H1 (cell line): ENCODE data around the gene SLC24A3. TPM values are rescaled to one million over a fixed set of nuclear protein-coding genes. Genes with fewer than 3 reads are reported as not detected.

Source experiments
- CBX5 ChIP-seq: fragments of 300-800, 300-1000 bp; sonication (generic); IDR thresholded peaks from 2 replicates; pipeline ENCODE4 v1.7.1; 2016; ENCODE audit warnings: antibody characterized with exemption, low read length, low read depth
- CHD2 ChIP-seq: IDR thresholded peaks from 2 replicates; pipeline ENCODE4 v1.6.1; 2012; ENCODE audit warnings: low read length, improper control_type of control experiment
- CREB1 ChIP-seq: IDR thresholded peaks from 2 replicates; pipeline ENCODE4 v1.6.1; 2012; ENCODE audit warnings: inconsistent platforms
- EP300 ChIP-seq, 2 experiments: IDR thresholded peaks; 1 replicate in 1 of 2; 2 replicates in 1 of 2; pipeline ENCODE4 v1.6.1; 2011 to 2012; ENCODE audit warnings: low read depth in 2 of 2, low read length in 2 of 2, mild to moderate bottlenecking in 2 of 2, borderline replicate concordance in 1 of 2, inconsistent platforms in 1 of 2, moderate library complexity in 1 of 2
- HDAC2 ChIP-seq, 2 experiments: fragments of 300-600 bp in 1 of 2; sonication (generic) in 1 of 2; IDR thresholded peaks; 2 replicates each; pipeline ENCODE4 v1.6.1; 2011 to 2012; ENCODE audit warnings: low read depth in 2 of 2, low read length in 2 of 2, mild to moderate bottlenecking in 2 of 2, moderate library complexity in 2 of 2, borderline replicate concordance in 1 of 2, inconsistent platforms in 1 of 2
- KDM5A ChIP-seq: fragments of 200-600 bp; IDR thresholded peaks from 2 replicates; pipeline ENCODE4 v1.7.1; 2012; ENCODE audit warnings: mild to moderate bottlenecking, low read length, inconsistent platforms, mixed read lengths
- POLR2A ChIP-seq, 2 experiments: IDR thresholded peaks; 1 replicate in 1 of 2; 2 replicates in 1 of 2; pipeline ENCODE4 v1.6.1; 2011; ENCODE audit warnings: low read depth in 2 of 2, low read length in 2 of 2, mild to moderate bottlenecking in 2 of 2; ENCODE audit errors: control extremely low read depth in 1 of 2
- RFX5 ChIP-seq: IDR thresholded peaks from 2 replicates; pipeline ENCODE4 v1.6.1; 2011; ENCODE audit warnings: low read depth, low read length, improper control_type of control experiment, borderline replicate concordance
- SAP30 ChIP-seq: fragments of 300-600 bp; sonication (generic); IDR thresholded peaks from 2 replicates; pipeline ENCODE4 v1.7.1; 2012; ENCODE audit warnings: low read length, moderate library complexity, mild to moderate bottlenecking, inconsistent platforms; ENCODE audit not compliant: insufficient read depth, insufficient replicate concordance
- TBP ChIP-seq: IDR thresholded peaks from 2 replicates; pipeline ENCODE4 v1.6.1; 2011; ENCODE audit warnings: low read depth, low read length, improper control_type of control experiment
- polyA plus RNA-seq, 7 experiments: library from polyadenylated mRNA; depleted of rRNA in 3 of 7; stranded (reverse) in 5 of 7; unstranded in 2 of 7; fragments of >200 nt in 5 of 7; fragments of 200-250 nt in 2 of 7; gene quantifications; 1 replicate in 5 of 7; 2 replicates in 1 of 7; 4 replicates in 1 of 7; pipeline versions ENCODE4 v1.2.1 to v1.2.3, GENCODE V29; 2011 to 2013; ENCODE audit warnings: missing spikeins in 2 of 7, mixed read lengths in 2 of 7
- total RNA-seq: library from RNA; stranded (reverse); fragmentation: NEBNext Ultra II Directional; extraction: Animal tissue kit (Norgen Biotek cat#: 25700); gene quantifications from 2 replicates; pipeline ENCODE4 v1.2.1, GENCODE V29; 2021
- TF ChIP-seq, protein P1 (sequence below): fragments of 300-600 bp; sonication (generic); IDR thresholded peaks from 2 replicates; pipeline ENCODE4 v1.7.1; 2012; ENCODE audit warnings: low read length, moderate library complexity, mild to moderate bottlenecking, inconsistent platforms; ENCODE audit not compliant: insufficient replicate concordance

SLC24A3 gene
- total and polyA plus RNA-seq, 2 of the 8 experiments (the other 6 are each of a cell fraction or from before 2014, with no cell fraction given) = 4.5 to 6.3 TPM

DNA sequence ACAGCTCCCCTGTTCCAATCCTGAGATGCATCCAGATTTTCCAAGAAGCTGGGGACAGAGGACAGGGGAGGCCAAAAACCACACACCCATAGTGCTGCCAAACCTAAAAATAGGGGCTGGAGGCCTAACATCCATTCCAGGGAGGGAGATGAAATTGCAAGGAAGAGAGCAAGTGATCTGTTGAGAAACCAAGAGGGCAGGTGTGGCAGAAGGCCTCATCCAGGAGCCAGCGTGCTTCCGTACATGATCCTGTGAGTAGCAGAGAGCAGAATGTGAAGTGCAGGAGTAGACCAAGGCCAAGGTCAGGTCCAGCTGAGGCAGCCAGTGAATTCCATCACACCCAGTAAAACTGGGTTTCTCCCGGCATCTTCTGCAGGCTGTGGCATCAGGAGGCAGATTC is 377.9 kb downstream of the SLC24A3 start (continued):
- TF ChIP-seq, protein P1, sequence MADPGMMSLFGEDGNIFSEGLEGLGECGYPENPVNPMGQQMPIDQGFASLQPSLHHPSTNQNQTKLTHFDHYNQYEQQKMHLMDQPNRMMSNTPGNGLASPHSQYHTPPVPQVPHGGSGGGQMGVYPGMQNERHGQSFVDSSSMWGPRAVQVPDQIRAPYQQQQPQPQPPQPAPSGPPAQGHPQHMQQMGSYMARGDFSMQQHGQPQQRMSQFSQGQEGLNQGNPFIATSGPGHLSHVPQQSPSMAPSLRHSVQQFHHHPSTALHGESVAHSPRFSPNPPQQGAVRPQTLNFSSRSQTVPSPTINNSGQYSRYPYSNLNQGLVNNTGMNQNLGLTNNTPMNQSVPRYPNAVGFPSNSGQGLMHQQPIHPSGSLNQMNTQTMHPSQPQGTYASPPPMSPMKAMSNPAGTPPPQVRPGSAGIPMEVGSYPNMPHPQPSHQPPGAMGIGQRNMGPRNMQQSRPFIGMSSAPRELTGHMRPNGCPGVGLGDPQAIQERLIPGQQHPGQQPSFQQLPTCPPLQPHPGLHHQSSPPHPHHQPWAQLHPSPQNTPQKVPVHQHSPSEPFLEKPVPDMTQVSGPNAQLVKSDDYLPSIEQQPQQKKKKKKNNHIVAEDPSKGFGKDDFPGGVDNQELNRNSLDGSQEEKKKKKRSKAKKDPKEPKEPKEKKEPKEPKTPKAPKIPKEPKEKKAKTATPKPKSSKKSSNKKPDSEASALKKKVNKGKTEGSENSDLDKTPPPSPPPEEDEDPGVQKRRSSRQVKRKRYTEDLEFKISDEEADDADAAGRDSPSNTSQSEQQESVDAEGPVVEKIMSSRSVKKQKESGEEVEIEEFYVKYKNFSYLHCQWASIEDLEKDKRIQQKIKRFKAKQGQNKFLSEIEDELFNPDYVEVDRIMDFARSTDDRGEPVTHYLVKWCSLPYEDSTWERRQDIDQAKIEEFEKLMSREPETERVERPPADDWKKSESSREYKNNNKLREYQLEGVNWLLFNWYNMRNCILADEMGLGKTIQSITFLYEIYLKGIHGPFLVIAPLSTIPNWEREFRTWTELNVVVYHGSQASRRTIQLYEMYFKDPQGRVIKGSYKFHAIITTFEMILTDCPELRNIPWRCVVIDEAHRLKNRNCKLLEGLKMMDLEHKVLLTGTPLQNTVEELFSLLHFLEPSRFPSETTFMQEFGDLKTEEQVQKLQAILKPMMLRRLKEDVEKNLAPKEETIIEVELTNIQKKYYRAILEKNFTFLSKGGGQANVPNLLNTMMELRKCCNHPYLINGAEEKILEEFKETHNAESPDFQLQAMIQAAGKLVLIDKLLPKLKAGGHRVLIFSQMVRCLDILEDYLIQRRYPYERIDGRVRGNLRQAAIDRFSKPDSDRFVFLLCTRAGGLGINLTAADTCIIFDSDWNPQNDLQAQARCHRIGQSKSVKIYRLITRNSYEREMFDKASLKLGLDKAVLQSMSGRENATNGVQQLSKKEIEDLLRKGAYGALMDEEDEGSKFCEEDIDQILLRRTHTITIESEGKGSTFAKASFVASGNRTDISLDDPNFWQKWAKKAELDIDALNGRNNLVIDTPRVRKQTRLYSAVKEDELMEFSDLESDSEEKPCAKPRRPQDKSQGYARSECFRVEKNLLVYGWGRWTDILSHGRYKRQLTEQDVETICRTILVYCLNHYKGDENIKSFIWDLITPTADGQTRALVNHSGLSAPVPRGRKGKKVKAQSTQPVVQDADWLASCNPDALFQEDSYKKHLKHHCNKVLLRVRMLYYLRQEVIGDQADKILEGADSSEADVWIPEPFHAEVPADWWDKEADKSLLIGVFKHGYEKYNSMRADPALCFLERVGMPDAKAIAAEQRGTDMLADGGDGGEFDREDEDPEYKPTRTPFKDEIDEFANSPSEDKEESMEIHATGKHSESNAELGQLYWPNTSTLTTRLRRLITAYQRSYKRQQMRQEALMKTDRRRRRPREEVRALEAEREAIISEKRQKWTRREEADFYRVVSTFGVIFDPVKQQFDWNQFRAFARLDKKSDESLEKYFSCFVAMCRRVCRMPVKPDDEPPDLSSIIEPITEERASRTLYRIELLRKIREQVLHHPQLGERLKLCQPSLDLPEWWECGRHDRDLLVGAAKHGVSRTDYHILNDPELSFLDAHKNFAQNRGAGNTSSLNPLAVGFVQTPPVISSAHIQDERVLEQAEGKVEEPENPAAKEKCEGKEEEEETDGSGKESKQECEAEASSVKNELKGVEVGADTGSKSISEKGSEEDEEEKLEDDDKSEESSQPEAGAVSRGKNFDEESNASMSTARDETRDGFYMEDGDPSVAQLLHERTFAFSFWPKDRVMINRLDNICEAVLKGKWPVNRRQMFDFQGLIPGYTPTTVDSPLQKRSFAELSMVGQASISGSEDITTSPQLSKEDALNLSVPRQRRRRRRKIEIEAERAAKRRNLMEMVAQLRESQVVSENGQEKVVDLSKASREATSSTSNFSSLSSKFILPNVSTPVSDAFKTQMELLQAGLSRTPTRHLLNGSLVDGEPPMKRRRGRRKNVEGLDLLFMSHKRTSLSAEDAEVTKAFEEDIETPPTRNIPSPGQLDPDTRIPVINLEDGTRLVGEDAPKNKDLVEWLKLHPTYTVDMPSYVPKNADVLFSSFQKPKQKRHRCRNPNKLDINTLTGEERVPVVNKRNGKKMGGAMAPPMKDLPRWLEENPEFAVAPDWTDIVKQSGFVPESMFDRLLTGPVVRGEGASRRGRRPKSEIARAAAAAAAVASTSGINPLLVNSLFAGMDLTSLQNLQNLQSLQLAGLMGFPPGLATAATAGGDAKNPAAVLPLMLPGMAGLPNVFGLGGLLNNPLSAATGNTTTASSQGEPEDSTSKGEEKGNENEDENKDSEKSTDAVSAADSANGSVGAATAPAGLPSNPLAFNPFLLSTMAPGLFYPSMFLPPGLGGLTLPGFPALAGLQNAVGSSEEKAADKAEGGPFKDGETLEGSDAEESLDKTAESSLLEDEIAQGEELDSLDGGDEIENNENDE = no peak
- no peak for TF ChIP-seq KDM5A
- no peak for TF ChIP-seq CHD2
- TF ChIP-seq CREB1 = no peak
- no peak for TF ChIP-seq CBX5
- no peak for TF ChIP-seq SAP30
- no peak for TF ChIP-seq RFX5
- no peak for TF ChIP-seq HDAC2 (IDR thresholded peaks at IDR 0.05; ENCODE audit: borderline replicate concordance in 1 of 2, low read depth in 2 of 2, low read length in 2 of 2)
- TF ChIP-seq POLR2A (IDR thresholded peaks at IDR 0.05; ENCODE audit: control extremely low read depth in 1 of 2, low read depth in 2 of 2, low read length in 2 of 2) = no peak
- TF ChIP-seq EP300 (IDR thresholded peaks at IDR 0.05; ENCODE audit: borderline replicate concordance in 1 of 2, low read depth in 2 of 2, low read length in 2 of 2) = no peak
- no peak for TF ChIP-seq TBP
